HepG2 (cell line): Measurements from ENCODE around the gene GPR62. TPM values are rescaled to one million over a fixed set of nuclear protein-coding genes. Genes with fewer than 3 reads are reported as not detected.
A peak's percentile ranks its signal among the peaks of the same experiment; 100 is the strongest.

Source experiments
- ATF7 ChIP-seq, 2 experiments: fragments of 450-650 bp in 1 of 2; sonication (generic) in 1 of 2; formaldehyde crosslinking in 1 of 2; IDR thresholded peaks; 2 replicates each; pipeline versions ENCODE4 v1.4.0 to v1.6.1; 2016 to 2020; ENCODE audit warnings: antibody characterized with exemption in 1 of 2, mild to moderate bottlenecking in 1 of 2, missing genetic modification reagents in 1 of 2
- FOSL1 ChIP-seq: sonication (generic); formaldehyde crosslinking; IDR thresholded peaks from 2 replicates; pipeline ENCODE4 v1.9.0; 2021; ENCODE audit warnings: missing genetic modification reagents, borderline replicate concordance
- FOSL2 ChIP-seq: sonication (generic); formaldehyde crosslinking; IDR thresholded peaks from 2 replicates; pipeline ENCODE4 v1.4.0; 2020; ENCODE audit warnings: missing genetic modification reagents
- FOXJ3 ChIP-seq: sonication (generic); formaldehyde crosslinking; IDR thresholded peaks from 2 replicates; pipeline ENCODE4 v1.4.0; 2020; ENCODE audit warnings: missing genetic modification reagents, mild to moderate bottlenecking, borderline replicate concordance
- ISL2 ChIP-seq: sonication (generic); formaldehyde crosslinking; IDR thresholded peaks from 2 replicates; pipeline ENCODE4 v1.5.0; 2020; ENCODE audit warnings: missing genetic modification reagents
- KLF6 ChIP-seq: IDR thresholded peaks from 2 replicates; pipeline ENCODE4 v1.8.0; 2016; ENCODE audit warnings: missing biosample characterization, missing genetic modification reagents
- MED1 ChIP-seq: sonication (generic); formaldehyde crosslinking; IDR thresholded peaks from 2 replicates; pipeline ENCODE4 v1.4.0; 2020; ENCODE audit warnings: missing genetic modification reagents
- MEIS1 ChIP-seq: sonication (generic); formaldehyde crosslinking; IDR thresholded peaks from 2 replicates; pipeline ENCODE4 v1.9.0; 2021; ENCODE audit warnings: mild to moderate bottlenecking, missing genetic modification reagents, moderate library complexity, borderline replicate concordance
- PITX1 ChIP-seq: sonication (generic); formaldehyde crosslinking; IDR thresholded peaks from 2 replicates; pipeline ENCODE4 v1.5.1; 2020; ENCODE audit warnings: mild to moderate bottlenecking, missing genetic modification reagents
- PRPF4 ChIP-seq: fragments of 200-400 bp; formaldehyde crosslinking; IDR thresholded peaks from 2 replicates; pipeline ENCODE4 v1.6.1; 2016; ENCODE audit warnings: low read length, low read depth; ENCODE audit not compliant: poor library complexity, severe bottlenecking
- SMARCC2 ChIP-seq: fragments of 450-650 bp; IDR thresholded peaks from 2 replicates; pipeline ENCODE4 v1.6.1; 2017; ENCODE audit warnings: antibody characterized with exemption, mild to moderate bottlenecking
- ZBTB21 ChIP-seq: sonication (generic); formaldehyde crosslinking; IDR thresholded peaks from 2 replicates; pipeline ENCODE4 v1.4.0; 2020; ENCODE audit warnings: missing genetic modification reagents
- ZNF816 ChIP-seq: sonication (generic); formaldehyde crosslinking; IDR thresholded peaks from 2 replicates; pipeline ENCODE4 v1.8.0; 2022; ENCODE audit warnings: missing genetic modification reagents, mild to moderate bottlenecking, borderline replicate concordance
- polyA plus RNA-seq, 8 experiments: library from polyadenylated mRNA; depleted of rRNA in 3 of 8; stranded (reverse) in 7 of 8; unstranded in 1 of 8; fragments of >200 nt; fragmentation: Illumina TruSeq in 4 of 8; extraction: Trizol in 4 of 8; gene quantifications; 2 replicates each; pipeline versions ENCODE4 v1.2.1 to v1.2.3, GENCODE V29; 2011 to 2016; ENCODE audit warnings: low read depth in 4 of 8, missing spikeins in 1 of 8, mixed read lengths in 1 of 8; ENCODE audit not compliant: insufficient read depth in 1 of 8
- total RNA-seq, 5 experiments: library from RNA; depleted of rRNA; stranded (reverse); fragments of >200 nt; fragmentation: Illumina TruSeq; extraction: Trizol; gene quantifications; 2 replicates each; pipeline ENCODE4 v1.2.3, GENCODE V29; 2016; ENCODE audit warnings: low read depth in 1 of 5
- TF ChIP-seq, protein P1 (sequence below): sonication (generic); formaldehyde crosslinking; IDR thresholded peaks from 2 replicates; pipeline ENCODE4 v1.8.1; 2022; ENCODE audit warnings: mild to moderate bottlenecking, missing genetic modification reagents
- TF ChIP-seq, protein P2 (sequence below): IDR thresholded peaks from 2 replicates; pipeline ENCODE4 v1.6.1; 2016; ENCODE audit warnings: mild to moderate bottlenecking, missing biosample characterization, missing genetic modification reagents
- TF ChIP-seq, protein P3 (sequence below): sonication (generic); formaldehyde crosslinking; IDR thresholded peaks from 2 replicates; pipeline ENCODE4 v1.4.0; 2020; ENCODE audit warnings: missing genetic modification reagents
- TF ChIP-seq, protein P4 (sequence below): sonication (generic); formaldehyde crosslinking; IDR thresholded peaks from 2 replicates; pipeline ENCODE4 v1.4.0; 2020; ENCODE audit warnings: missing genetic modification reagents, borderline replicate concordance
- TF ChIP-seq, protein P5 (sequence below): sonication (generic); formaldehyde crosslinking; IDR thresholded peaks from 2 replicates; pipeline ENCODE4 v1.4.0; 2020; ENCODE audit warnings: missing genetic modification reagents
- TF ChIP-seq, protein P6 (sequence below): sonication (generic); formaldehyde crosslinking; IDR thresholded peaks from 2 replicates; pipeline ENCODE4 v1.4.0; 2020; ENCODE audit warnings: missing genetic modification reagents

Gene GPR62
- total and polyA plus RNA-seq, 2 of the 13 experiments (the other 11 are each of a cell fraction or from before 2014, with no cell fraction given), result not detected

DNA sequence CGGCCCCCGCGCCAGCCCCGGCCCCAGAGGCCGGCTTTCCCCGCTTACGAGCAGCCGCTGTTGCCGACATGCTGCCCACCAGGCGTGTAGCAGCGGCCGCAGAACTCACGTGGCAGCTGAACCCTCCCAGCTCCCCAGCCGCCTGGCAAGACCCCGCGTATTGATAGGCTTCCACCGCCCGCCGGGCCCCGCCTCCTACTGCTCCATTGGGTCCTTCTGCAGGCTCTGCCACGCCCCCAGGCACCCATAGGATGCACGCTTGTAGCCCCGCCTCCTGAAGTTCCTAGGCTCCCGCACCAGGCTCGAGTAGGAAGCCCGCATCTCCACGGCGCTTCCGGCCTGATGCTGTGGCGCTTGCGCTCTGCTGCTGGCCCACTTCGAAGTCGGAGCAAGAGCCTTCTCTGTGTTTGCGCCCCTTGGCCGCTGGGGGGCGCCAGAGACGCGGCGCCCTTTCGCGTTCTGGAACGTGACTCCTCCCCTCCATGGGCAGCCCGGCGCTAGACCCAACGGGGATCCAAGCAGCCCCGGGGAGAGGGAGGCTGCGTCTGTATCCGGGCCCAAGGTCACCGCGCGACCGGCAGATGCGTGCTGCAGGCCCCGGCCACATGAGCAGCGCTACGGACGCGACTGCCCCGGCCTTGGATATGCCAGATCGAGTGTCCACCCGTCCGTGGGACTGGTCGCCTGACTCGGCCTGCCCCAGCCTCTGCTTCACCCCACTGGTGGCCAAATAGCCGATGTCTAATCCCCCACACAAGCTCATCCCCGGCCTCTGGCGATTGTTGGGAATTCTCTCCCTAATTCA, 13.2 kb upstream of the GPR62 start, which contains the start of the genes PARP3 and RRP9 (continued):
- peak; percentile 88 for TF ChIP-seq MED1 (CRISPR knock-in tag)
- TF ChIP-seq ZNF816 (CRISPR knock-in tag), result no peak; the same call in 1 of the 2 replicates
- peak; percentile 75 for TF ChIP-seq KLF6 (CRISPR knock-in tag)
- TF ChIP-seq SMARCC2, result no peak
- TF ChIP-seq PITX1 (CRISPR knock-in tag), result peak; percentile 84
- TF ChIP-seq, protein P1, sequence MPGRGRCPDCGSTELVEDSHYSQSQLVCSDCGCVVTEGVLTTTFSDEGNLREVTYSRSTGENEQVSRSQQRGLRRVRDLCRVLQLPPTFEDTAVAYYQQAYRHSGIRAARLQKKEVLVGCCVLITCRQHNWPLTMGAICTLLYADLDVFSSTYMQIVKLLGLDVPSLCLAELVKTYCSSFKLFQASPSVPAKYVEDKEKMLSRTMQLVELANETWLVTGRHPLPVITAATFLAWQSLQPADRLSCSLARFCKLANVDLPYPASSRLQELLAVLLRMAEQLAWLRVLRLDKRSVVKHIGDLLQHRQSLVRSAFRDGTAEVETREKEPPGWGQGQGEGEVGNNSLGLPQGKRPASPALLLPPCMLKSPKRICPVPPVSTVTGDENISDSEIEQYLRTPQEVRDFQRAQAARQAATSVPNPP (CRISPR knock-in tag), result no peak
- TF ChIP-seq ATF7 (IDR thresholded peaks at IDR 0.05), result no peak
- TF ChIP-seq ATF7 (CRISPR knock-in tag; IDR thresholded peaks at IDR 0.05), result 0 out of 2 replicates have a peak, but pooled peaks have one; percentile 34
- TF ChIP-seq FOSL1, result no peak
- TF ChIP-seq, protein P2, sequence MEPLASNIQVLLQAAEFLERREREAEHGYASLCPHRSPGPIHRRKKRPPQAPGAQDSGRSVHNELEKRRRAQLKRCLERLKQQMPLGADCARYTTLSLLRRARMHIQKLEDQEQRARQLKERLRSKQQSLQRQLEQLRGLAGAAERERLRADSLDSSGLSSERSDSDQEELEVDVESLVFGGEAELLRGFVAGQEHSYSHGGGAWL (CRISPR knock-in tag), result peak; percentile 64
- peak; percentile 89; the same call in 1 of the 2 replicates for TF ChIP-seq MEIS1
- TF ChIP-seq ISL2 (CRISPR knock-in tag), result peak; percentile 83
- TF ChIP-seq, protein P3, sequence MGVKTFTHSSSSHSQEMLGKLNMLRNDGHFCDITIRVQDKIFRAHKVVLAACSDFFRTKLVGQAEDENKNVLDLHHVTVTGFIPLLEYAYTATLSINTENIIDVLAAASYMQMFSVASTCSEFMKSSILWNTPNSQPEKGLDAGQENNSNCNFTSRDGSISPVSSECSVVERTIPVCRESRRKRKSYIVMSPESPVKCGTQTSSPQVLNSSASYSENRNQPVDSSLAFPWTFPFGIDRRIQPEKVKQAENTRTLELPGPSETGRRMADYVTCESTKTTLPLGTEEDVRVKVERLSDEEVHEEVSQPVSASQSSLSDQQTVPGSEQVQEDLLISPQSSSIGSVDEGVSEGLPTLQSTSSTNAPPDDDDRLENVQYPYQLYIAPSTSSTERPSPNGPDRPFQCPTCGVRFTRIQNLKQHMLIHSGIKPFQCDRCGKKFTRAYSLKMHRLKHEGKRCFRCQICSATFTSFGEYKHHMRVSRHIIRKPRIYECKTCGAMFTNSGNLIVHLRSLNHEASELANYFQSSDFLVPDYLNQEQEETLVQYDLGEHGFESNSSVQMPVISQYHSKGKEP (CRISPR knock-in tag), result no peak
- no peak for TF ChIP-seq ZBTB21
- no peak for TF ChIP-seq FOXJ3 (CRISPR knock-in tag)
- TF ChIP-seq, protein P4, sequence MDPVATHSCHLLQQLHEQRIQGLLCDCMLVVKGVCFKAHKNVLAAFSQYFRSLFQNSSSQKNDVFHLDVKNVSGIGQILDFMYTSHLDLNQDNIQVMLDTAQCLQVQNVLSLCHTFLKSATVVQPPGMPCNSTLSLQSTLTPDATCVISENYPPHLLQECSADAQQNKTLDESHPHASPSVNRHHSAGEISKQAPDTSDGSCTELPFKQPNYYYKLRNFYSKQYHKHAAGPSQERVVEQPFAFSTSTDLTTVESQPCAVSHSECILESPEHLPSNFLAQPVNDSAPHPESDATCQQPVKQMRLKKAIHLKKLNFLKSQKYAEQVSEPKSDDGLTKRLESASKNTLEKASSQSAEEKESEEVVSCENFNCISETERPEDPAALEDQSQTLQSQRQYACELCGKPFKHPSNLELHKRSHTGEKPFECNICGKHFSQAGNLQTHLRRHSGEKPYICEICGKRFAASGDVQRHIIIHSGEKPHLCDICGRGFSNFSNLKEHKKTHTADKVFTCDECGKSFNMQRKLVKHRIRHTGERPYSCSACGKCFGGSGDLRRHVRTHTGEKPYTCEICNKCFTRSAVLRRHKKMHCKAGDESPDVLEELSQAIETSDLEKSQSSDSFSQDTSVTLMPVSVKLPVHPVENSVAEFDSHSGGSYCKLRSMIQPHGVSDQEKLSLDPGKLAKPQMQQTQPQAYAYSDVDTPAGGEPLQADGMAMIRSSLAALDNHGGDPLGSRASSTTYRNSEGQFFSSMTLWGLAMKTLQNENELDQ (CRISPR knock-in tag), result peak; percentile 74; the same call in 1 of the 2 replicates
- TF ChIP-seq, protein P5, sequence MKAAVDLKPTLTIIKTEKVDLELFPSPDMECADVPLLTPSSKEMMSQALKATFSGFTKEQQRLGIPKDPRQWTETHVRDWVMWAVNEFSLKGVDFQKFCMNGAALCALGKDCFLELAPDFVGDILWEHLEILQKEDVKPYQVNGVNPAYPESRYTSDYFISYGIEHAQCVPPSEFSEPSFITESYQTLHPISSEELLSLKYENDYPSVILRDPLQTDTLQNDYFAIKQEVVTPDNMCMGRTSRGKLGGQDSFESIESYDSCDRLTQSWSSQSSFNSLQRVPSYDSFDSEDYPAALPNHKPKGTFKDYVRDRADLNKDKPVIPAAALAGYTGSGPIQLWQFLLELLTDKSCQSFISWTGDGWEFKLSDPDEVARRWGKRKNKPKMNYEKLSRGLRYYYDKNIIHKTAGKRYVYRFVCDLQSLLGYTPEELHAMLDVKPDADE (CRISPR knock-in tag), result no peak; the same call in 1 of the 2 replicates
- peak; percentile 60; the same call in 1 of the 2 replicates for TF ChIP-seq FOSL2 (CRISPR knock-in tag)
- TF ChIP-seq, protein P6, sequence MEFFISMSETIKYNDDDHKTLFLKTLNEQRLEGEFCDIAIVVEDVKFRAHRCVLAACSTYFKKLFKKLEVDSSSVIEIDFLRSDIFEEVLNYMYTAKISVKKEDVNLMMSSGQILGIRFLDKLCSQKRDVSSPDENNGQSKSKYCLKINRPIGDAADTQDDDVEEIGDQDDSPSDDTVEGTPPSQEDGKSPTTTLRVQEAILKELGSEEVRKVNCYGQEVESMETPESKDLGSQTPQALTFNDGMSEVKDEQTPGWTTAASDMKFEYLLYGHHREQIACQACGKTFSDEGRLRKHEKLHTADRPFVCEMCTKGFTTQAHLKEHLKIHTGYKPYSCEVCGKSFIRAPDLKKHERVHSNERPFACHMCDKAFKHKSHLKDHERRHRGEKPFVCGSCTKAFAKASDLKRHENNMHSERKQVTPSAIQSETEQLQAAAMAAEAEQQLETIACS, result no peak; the same call in none of the 2 replicates
- no peak for TF ChIP-seq PRPF4
